Measurements from ENCODE around the gene EDNRA. TPM values are rescaled to one million over a fixed set of nuclear protein-coding genes. Genes with fewer than 3 reads are reported as not detected.

EDNRA gene
- total RNA-seq, 1 experiment from 2014 or later, result 0.08 TPM

DNA sequence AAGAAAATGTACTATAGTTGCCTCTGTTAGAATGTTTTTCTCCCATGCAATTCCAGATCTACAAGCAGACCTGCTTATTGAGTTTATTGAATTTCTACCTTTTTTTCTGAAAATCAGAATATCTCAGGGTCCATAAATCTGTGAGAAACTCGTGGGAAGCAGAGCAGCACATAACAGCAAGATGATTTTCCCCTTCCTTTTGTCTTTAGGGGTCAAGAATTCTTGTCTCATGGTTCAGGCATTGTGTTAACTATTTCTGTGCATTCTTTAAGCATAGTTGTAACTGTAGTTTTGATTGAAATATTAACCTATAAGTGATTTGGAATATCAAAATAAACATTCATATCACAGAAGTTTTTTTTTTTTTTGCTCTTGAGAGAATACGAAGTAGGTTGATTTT, 11.4 kb downstream of the EDNRA start:
- DNase-seq (ENCODE audit: low read depth, low spot score), result no peak
- in situ Hi-C loops (cut with HindIII; ENCODE audit: low pct_unique_long_range_greater_than_20kb, low sequenced_read_pairs), result no loop called here

DNA sequence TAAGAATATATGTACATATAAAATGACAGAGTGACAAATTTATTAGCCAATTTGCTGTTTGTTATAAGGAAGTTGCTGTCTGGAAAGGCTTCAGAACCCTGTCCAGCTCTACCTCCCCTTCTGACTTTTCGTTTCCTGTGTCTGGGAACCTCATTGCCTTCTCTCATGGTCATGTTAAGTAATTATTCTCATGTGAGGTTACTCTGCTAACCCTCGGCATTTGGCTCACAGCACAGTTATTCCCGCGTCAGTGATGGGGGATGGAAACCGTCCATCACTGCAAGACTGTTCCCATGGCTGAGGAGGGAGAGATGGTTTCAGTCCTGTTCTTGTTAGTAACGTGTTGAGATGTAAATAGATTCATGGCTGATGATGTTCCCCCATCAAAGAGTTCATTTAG, 11.9 kb downstream of the EDNRA start:
- in situ Hi-C loops (cut with HindIII; ENCODE audit: low pct_unique_long_range_greater_than_20kb, low sequenced_read_pairs), result no loop called here
- DNase-seq (ENCODE audit: low read depth, low spot score), result no peak

DNA sequence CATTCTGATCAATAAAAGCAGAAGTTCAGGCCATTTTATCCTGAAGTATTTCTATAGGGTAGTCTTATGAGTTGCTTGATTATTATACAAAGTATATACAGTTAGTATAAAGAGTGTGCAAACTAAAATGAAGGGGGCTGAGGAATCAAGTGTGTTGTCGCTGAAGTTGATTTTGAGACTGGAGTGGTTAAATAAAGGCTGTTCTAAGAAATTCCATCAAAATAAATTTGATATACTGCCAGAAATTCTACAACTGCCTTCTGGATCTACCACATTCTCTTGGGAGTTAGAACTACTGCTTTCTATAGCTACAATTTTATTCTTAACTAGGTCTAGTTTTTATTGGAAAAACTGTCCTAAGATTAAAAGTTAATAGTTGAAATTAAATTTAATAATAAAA, 12.4 kb downstream of the EDNRA start:
- no peak for DNase-seq (ENCODE audit: low read depth, low spot score)
- in situ Hi-C loops (cut with HindIII; ENCODE audit: low pct_unique_long_range_greater_than_20kb, low sequenced_read_pairs), result no loop called here

DNA sequence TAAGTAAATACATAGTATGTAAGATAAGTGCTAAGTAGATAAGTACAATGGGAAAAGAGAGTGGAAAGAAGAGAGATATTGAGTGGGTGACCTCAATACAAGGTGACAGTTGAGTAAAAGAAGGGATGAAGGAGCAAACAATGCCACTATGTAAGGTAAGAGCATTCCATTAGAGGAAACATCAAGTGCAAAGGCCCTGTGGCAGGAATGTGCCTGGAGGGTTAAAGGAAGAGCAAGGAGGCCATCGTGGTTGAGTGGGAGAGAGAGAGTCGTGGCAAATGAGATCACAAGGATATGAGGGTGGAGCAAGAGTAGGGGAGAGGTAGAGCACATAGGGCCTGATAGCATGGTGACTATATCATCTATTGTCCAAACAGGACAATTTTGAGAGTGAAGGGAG, 13.4 kb downstream of the EDNRA start:
- in situ Hi-C loops (cut with HindIII; ENCODE audit: low pct_unique_long_range_greater_than_20kb, low sequenced_read_pairs), result no loop called here
- no peak for DNase-seq (ENCODE audit: low read depth, low spot score)

DNA sequence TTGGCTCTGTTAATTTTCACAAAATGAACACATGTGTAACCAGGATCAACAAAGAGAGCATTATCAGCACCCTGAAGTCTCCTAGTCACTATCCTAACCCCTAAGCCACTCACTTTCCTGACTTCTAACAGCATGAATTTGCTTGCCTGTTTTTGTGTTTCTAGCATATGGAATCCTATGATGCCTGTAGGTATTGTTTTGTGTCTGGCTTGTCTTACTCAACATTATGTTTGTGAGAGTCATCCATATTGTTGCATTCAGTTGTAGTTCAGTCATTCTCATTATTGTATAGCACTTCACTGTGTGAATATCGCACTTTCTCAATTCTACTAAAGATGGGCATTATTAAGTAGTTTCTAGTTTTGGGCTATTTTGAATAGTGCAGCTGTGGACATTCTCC, 15.6 kb downstream of the EDNRA start:
- no peak for DNase-seq (ENCODE audit: low read depth, low spot score)
- in situ Hi-C loops (cut with HindIII; ENCODE audit: low pct_unique_long_range_greater_than_20kb, low sequenced_read_pairs), result no loop called here

DNA sequence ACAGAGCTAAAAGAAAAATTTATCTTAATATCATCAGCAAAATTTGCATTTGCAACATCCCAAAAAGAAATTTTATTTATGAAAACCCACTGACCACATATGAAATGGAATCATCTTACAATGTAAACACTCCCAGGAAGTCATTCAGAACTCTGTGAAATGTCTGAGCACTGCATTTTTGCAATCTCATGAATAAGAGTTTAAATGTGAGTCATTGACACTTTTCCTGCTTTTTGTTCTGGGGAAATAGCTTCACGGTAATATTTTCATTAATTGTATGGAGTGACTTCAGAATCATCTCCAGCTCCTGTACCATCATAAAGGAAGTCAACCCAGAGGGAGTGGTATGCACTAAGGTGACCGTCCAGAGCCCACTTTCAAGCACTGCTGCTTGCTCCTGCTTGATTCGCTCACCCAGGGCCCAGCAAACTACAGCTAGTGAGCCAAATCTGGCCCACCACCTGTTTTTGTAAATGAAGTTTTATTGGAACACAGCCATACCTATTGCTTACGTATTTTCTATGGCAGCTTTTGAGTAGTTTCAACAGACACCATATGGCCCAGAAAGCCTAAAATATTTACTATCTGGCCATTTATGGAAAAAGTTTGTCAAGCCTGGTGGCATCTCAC, 17.2 kb downstream of the EDNRA start:
- in situ Hi-C loops (cut with HindIII; ENCODE audit: low pct_unique_long_range_greater_than_20kb, low sequenced_read_pairs), result no loop called here
- no peak for DNase-seq (ENCODE audit: low read depth, low spot score)

DNA sequence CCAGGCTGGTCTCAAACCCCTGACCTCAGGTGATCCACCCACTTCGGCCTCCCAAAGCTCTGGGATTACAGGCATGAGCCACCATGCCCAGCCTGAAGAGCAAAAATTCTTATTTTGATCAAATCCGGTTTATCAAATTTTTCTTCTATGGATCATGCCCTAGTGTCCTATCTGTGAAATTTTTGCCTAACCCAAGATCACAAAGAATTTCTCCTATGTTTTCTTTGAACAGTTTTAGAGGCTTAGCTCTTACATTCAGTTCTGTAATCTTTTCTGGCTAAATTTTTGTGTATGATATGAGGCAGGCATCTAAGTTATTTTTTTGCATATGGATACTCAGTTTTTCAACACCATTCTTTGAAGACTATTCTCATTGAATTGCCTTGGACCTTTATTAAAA, 27.4 kb downstream of the EDNRA start:
- in situ Hi-C loops (cut with HindIII; ENCODE audit: low pct_unique_long_range_greater_than_20kb, low sequenced_read_pairs), result no loop called here
- DNase-seq (ENCODE audit: low read depth, low spot score), result no peak

DNA sequence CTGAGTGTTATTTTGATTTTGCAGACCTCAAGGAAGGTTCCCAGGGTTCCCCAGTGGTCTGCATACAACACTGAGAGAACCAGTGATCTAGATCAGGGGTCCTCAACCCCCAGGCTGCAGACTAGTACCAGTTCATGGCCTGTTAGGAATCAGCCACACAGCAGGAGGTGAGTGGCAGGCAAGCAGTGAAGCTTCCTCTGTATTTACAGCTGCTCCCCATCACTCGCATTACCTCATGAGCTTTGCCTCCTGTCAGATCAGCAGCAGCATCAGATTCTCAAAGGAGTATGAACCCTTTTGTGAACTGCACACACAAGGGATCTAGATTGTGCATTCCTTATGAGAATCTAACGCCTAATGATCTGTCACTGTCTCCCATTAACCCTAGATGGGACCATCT, 28.5 kb downstream of the EDNRA start:
- no peak for DNase-seq (ENCODE audit: low read depth, low spot score)
- in situ Hi-C loops (cut with HindIII; ENCODE audit: low pct_unique_long_range_greater_than_20kb, low sequenced_read_pairs), result no loop called here

DNA sequence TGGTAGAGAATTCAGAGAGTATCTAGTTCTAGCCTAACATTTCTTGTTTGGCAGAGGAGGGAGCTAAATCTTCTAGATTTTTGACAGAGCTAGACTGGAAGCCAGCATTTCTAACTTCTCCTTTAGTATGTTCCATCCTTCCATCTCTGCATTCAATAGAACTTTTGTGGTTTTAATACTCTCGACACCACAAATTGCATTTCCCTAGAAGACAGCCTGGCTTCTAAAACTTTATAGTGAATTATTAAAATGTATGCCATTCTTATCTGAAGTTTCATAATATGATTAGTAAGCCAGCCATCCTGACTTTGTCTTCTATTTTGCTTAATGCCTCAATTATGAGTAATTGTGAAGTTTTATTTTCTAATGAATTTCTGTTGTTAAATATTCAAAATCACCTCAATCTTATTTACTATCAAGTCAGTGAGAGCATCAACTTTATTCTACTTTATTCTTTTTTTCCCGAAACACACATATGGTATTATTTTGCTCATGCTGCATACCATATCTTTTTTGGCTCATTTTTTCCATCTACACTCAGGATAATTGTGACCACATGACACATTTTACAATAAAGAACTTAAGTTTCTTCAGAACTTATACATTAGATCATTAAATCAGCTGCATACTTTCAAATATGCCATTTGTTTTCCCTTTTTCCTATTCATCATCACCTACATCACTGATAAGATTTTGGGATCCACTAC, 30.2 kb downstream of the EDNRA start:
- in situ Hi-C loops (cut with HindIII; ENCODE audit: low pct_unique_long_range_greater_than_20kb, low sequenced_read_pairs), result no loop called here

DNA sequence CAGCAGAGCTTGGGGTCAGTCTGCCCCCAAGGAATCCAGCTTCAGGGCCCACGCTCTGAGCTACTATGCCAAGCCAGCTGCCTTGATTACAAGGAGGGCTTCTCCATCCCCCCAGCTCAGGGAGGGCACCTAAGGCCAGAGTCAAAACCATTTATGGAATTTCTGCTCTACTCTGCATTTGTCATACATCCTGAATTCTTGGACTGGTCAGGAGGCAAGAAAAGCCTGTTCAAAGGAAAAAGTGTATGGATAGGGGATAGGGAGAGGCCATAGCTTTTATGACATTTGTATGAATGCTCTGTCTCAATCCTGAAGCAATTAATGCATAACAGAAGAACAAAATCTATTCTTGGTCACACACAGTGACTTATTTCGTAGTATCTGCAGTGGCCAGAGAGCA, 32.2 kb downstream of the EDNRA start:
- no peak for DNase-seq (ENCODE audit: low read depth, low spot score)
- in situ Hi-C loops (cut with HindIII; ENCODE audit: low pct_unique_long_range_greater_than_20kb, low sequenced_read_pairs), result no loop called here

More for the DNA sequence above, 30.2 kb downstream of the EDNRA start:
- no peak for DNase-seq (ENCODE audit: low read depth, low spot score)

DNA sequence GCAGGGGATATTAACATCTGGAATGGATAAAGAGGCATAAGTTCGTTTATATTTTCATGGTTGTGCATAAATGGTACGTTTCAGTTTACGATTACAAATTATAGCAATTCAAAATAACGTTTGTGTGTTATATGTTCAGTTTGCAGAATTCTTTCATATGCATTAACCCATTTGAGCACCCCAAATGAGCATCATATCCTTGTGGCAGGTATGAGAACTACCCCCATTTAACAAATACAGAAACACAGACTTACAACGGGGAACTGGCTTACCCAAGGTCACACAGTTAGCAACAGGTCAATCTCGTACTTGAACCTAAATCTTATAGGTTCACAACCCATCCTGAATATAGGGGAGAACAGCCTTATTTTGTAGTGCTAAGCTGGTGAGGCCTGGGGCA, 33.1 kb downstream of the EDNRA start:
- no peak for DNase-seq (ENCODE audit: low read depth, low spot score)
- in situ Hi-C loops (cut with HindIII; ENCODE audit: low pct_unique_long_range_greater_than_20kb, low sequenced_read_pairs), result no loop called here

DNA sequence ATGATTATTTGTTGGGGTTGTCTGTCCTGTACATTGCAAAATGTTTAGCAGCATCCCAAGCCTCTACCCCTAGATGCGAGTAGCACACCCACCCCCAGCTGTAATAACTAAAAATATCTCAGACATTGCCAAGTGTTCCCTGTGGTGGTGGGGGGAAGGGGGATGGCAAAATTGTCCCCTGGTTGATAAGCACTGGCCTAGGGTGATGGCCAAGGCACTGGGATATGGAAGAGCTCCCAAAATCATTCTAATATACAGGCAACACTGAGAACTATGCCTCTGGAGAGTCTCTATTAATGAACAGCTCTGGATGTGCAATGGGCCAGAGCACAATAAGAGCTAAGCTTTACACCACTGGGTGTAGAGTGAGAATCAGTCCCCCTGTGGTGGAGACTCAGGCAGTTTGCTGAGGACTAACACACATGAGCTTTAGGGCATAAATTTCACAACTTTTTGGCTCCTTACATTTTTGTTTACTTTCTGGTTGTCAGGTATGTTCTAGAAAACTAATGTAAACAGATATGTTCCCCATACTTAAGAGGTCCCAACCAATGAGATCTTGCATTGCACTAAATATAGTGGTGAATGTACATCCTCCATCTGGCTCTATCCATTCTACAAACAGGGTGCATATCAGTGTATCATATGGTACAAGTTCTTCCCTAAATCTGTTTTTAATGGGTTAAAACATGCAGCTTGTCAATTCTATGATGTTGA, 34.5 kb downstream of the EDNRA start:
- in situ Hi-C loops (cut with HindIII; ENCODE audit: low pct_unique_long_range_greater_than_20kb, low sequenced_read_pairs), result no loop called here
- no peak for DNase-seq (ENCODE audit: low read depth, low spot score)

DNA sequence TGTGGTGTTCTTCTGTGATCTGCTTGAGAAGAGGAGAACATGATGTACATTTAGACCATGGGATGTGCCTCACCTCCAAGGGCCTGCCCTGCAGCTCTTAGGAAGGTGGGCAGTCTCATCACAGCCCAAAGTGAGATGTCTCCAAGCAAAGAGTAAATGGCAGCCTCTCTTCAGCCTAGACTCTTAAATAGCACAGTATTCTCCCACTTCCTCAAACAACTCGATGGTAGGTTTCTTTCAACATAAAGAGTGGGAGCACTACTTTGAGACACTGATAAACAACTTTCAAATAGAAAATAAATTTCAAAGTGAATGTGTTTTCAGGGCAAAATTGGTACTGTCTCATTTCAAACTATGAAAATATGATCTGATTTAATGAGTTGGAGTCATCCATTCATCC, 35.2 kb downstream of the EDNRA start:
- in situ Hi-C loops (cut with HindIII; ENCODE audit: low pct_unique_long_range_greater_than_20kb, low sequenced_read_pairs), result no loop called here
- no peak for DNase-seq (ENCODE audit: low read depth, low spot score)

DNA sequence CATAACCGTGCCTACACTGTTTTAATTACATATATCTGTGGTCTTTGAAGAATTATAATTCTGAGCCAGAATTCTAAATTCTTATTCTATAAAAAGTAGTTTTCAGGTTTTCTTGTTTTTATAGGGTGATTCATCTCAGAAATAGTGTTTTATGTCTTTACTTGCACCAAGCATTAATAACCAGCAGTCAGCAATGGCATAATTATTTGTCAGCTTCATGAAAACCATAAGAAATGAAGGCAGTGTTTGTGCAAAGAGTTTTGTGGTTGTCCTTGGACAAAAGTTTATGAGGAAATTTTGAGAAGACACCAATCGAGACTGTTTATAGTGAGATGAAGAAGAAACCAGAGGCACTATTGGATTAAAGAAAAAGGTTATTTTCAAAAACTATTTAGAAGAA, 37.2 kb downstream of the EDNRA start:
- in situ Hi-C loops (cut with HindIII; ENCODE audit: low pct_unique_long_range_greater_than_20kb, low sequenced_read_pairs), result no loop called here
- DNase-seq (ENCODE audit: low read depth, low spot score), result no peak

DNA sequence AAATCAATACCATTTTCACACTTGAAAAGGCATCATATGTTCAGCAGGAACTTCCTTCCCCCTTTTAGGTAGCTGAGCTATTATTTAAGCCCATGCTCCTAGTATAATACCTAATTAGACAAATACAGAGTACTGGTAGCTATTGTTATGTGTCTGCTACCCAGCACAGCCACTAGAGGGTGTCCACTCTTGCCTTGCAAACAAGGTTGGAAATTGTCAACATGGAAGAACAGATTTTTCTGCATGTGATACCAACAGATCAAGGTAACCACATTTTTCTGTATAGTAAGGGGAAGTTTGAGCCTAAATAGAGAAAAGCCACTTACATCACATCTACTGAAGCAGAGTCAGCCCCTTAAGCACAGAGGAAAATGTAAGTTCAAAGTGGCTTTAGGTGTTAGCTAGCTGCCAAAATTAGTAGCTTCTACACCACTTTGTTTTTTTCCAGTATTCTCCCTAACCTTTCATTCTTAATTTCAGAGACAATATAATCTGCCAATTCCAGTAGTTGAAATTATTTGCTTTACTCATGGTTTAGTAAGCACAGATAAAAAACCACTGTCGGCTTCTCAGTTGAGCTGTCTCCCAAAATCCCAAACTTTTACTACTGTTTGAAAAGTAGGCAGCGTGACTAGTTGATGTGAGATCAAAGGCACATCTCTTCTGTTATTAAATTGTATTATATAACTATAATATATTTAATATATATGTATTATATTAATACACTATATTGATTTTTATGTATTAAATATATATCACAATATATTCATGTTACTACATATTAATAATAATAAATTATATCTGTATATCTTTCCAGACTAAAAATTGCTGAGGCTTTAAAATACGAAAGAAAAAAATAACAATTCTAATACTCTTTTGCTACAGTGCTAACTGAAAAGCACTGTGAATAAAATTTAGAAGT, 38.2 kb downstream of the EDNRA start:
- in situ Hi-C loops (cut with HindIII; ENCODE audit: low pct_unique_long_range_greater_than_20kb, low sequenced_read_pairs), result no loop called here
- DNase-seq (ENCODE audit: low read depth, low spot score), result peak; percentile 78

DNA sequence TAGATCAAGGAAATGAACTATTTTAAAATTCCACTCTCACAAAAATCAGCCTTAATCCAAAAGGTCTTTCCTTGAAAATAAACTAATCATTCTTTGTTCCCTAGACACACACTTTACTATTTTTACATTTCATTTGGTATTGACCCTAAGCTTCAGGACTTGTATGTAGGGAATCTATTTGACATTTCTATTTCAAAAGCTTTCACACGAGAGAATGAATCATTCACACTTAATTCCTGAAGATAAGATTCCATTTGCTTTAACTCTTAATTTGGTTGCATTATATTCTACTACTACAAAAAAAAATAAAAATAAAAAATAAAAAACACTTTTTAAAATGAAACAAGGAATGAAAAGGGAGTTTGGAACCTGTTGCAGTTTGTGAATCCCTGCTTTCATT, 43.7 kb downstream of the EDNRA start:
- peak; percentile 4 for DNase-seq (ENCODE audit: low read depth, low spot score)
- in situ Hi-C loops (cut with HindIII; ENCODE audit: low pct_unique_long_range_greater_than_20kb, low sequenced_read_pairs), result no loop called here

DNA sequence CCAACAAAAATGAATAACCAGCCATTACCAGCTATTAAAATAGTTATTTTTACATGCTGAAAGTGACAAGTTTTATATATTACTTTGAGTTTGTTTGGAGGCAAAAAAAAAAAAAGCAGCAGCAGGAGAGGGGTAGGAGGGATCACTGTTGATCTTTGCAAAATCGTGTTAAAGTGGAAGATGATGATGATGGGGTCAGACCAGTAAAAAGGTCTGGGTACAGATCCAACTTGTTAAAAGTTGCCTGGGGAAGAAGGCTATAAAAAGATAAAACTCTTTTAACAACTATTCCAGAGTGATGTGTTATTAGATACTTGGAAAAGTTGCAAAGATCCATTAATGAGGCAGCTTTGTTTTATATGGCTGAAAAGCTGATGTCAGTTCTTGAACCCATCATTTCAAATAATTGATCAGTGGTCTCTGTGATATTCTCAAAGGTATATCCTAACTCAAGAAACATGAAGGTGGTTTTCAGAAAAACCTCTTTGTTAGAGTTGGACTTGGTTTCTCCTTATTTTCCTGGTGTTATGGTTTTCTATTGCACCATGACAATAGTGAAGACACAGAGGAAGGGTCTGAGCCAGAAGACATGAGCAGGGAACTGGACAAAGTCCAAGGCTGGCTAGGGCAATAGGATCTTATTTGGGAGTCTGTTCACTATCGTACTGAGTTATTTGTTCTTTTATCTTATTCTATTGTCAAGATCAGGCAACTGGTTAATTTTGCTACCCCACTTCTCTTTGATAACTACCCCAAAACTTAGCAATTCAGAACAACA, 44.8 kb downstream of the EDNRA start:
- no peak for DNase-seq (ENCODE audit: low read depth, low spot score)
- in situ Hi-C loops (cut with HindIII; ENCODE audit: low pct_unique_long_range_greater_than_20kb, low sequenced_read_pairs), result no loop called here
